Measurements from ENCODE around the gene ARMH1.

ARMH1 gene

GRCh38 chr1:44698138-44698537, 23.6 kb downstream of the ARMH1 start:
- no peak for TF ChIP-seq POLR2AphosphoS5 (IDR thresholded peaks at IDR 0.05; ENCODE audit: low read depth, low read length)
- TF ChIP-seq TAF1 (IDR thresholded peaks at IDR 0.05; ENCODE audit: borderline replicate concordance, insufficient read depth, low read length), result no peak
- no peak for TF ChIP-seq SIN3A (IDR thresholded peaks at IDR 0.05; ENCODE audit: borderline replicate concordance, insufficient read depth, low read length)
- no peak for TF ChIP-seq REST (IDR thresholded peaks at IDR 0.05; ENCODE audit: insufficient read depth in 1 of 2, low read depth in 2 of 2, low read length in 2 of 2)
- no peak for TF ChIP-seq FOXP2 (optimal IDR thresholded peaks at IDR 0.05; ENCODE audit: borderline replicate concordance, extremely low read depth, extremely low read length, insufficient read depth)

GRCh38 chr1:44700573-44700972, 26.1 kb downstream of the ARMH1 start:
- TF ChIP-seq POLR2AphosphoS5 (IDR thresholded peaks at IDR 0.05; ENCODE audit: low read depth, low read length) (no peak), FOXP2 (optimal IDR thresholded peaks at IDR 0.05; ENCODE audit: borderline replicate concordance, extremely low read depth, extremely low read length, insufficient read depth) (no peak), TAF1 (IDR thresholded peaks at IDR 0.05; ENCODE audit: borderline replicate concordance, insufficient read depth, low read length) (no peak), SIN3A (IDR thresholded peaks at IDR 0.05; ENCODE audit: borderline replicate concordance, insufficient read depth, low read length) (no peak), REST (IDR thresholded peaks at IDR 0.05; ENCODE audit: insufficient read depth in 1 of 2, low read depth in 2 of 2, low read length in 2 of 2) (no peak)

DNA sequence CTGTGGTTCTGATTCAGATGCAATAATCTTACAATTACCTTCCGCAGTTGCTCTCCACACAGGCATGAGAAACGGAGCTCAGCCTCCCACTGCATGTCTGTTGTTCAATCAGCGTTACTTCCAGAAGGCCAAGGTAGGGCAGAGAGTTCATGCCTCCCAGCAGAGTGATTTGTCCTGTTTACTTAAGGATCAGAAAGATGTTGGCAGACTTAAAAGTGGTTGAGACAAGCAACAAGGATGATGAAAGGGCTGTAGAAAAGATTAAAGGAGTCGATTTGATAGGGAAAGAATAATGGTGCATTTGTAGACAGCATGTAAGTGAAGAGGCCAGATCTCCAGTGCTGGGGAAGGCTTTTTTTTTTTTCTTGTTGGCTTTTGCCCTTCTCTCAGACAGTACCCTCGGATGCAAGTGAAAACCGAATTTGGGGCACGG, 26.6 kb downstream of the ARMH1 start:
- TF ChIP-seq POLR2AphosphoS5 (IDR thresholded peaks at IDR 0.05; ENCODE audit: low read depth, low read length) (no peak), TAF1 (IDR thresholded peaks at IDR 0.05; ENCODE audit: borderline replicate concordance, insufficient read depth, low read length) (no peak), SIN3A (IDR thresholded peaks at IDR 0.05; ENCODE audit: borderline replicate concordance, insufficient read depth, low read length) (no peak), REST (IDR thresholded peaks at IDR 0.05; ENCODE audit: insufficient read depth in 1 of 2, low read depth in 2 of 2, low read length in 2 of 2) (no peak), FOXP2 (optimal IDR thresholded peaks at IDR 0.05; ENCODE audit: borderline replicate concordance, extremely low read depth, extremely low read length, insufficient read depth) (no peak)

GRCh38 chr1:44705470-44705869, 31.0 kb downstream of the ARMH1 start:
- no peak for TF ChIP-seq POLR2AphosphoS5 (IDR thresholded peaks at IDR 0.05; ENCODE audit: low read depth, low read length)

- TF ChIP-seq REST (IDR thresholded peaks at IDR 0.05; ENCODE audit: insufficient read depth in 1 of 2, low read depth in 2 of 2, low read length in 2 of 2) (no peak), FOXP2 (optimal IDR thresholded peaks at IDR 0.05; ENCODE audit: borderline replicate concordance, extremely low read depth, extremely low read length, insufficient read depth) (no peak), TAF1 (IDR thresholded peaks at IDR 0.05; ENCODE audit: borderline replicate concordance, insufficient read depth, low read length) (no peak), POLR2AphosphoS5 (IDR thresholded peaks at IDR 0.05; ENCODE audit: low read depth, low read length) (no peak), SIN3A (IDR thresholded peaks at IDR 0.05; ENCODE audit: borderline replicate concordance, insufficient read depth, low read length) (no peak)
Observed at GRCh38 chr1:44705938-44706337, 31.4 kb downstream of the ARMH1 start.
